Smooth muscle cell (in vitro differentiated cells): Measurements from ENCODE around the gene ANO4. TPM values are rescaled to one million over a fixed set of nuclear protein-coding genes. Genes with fewer than 3 reads are reported as not detected.

ENCODE experiments used
- DNase-seq: peaks from one replicate; lab custom pipeline; 2025; ENCODE audit not compliant: unreplicated experiment; lab: John Stamatoyannopoulos, UW
- H2AFZ ChIP-seq: fragments of 200-600 bp; sonication (generic); 2 replicates; pipeline ENCODE4 v1.6.0; 2016; ENCODE audit warnings: antibody characterized with exemption, low read depth, mild to moderate bottlenecking
- H3F3A ChIP-seq: fragments of 200-600 bp; sonication (generic); 2 replicates; pipeline ENCODE4 v1.6.0; 2017; ENCODE audit warnings: antibody characterized with exemption, low read depth
- H3K27ac ChIP-seq: fragments of 200-600 bp; sonication (generic); 2 replicates; pipeline ENCODE4 v1.5.1; 2016; ENCODE audit warnings: low read depth, mild to moderate bottlenecking
- H3K27me3 ChIP-seq: fragments of 200-600 bp; sonication (generic); 2 replicates; pipeline ENCODE4 v1.6.1; 2016; ENCODE audit warnings: low read depth, mild to moderate bottlenecking
- H3K36me3 ChIP-seq: fragments of 200-600 bp; sonication (generic); 2 replicates; pipeline ENCODE4 v1.5.1; 2016; ENCODE audit warnings: low read depth
- H3K4me1 ChIP-seq: fragments of 200-600 bp; sonication (generic); 2 replicates; pipeline ENCODE4 v1.5.1; 2016; ENCODE audit warnings: low read depth
- H3K4me2 ChIP-seq: fragments of 200-600 bp; sonication (generic); 2 replicates; pipeline ENCODE4 v1.6.0; 2016; ENCODE audit warnings: mild to moderate bottlenecking
- H3K4me3 ChIP-seq: fragments of 200-600 bp; sonication (generic); 2 replicates; pipeline ENCODE4 v1.5.1; 2016; ENCODE audit warnings: mild to moderate bottlenecking
- H3K79me2 ChIP-seq: fragments of 200-600 bp; sonication (generic); 2 replicates; pipeline ENCODE4 v1.6.0; 2016; ENCODE audit warnings: low read depth, mild to moderate bottlenecking
- H3K9ac ChIP-seq: fragments of 200-600 bp; sonication (generic); 2 replicates; pipeline ENCODE4 v1.6.0; 2016; ENCODE audit warnings: low read depth
- H3K9me3 ChIP-seq: fragments of 200-600 bp; sonication (generic); replicated peaks from 2 replicates; pipeline ENCODE4 v1.5.1; 2016; ENCODE audit warnings: low read depth
- H4K20me1 ChIP-seq: fragments of 200-600 bp; sonication (generic); 2 replicates; pipeline ENCODE4 v1.6.0; 2016; ENCODE audit warnings: low read depth
- WGBS: methylation state at CpG from one replicate; pipeline ENCODE4 v1.1.7; 2016; ENCODE audit warnings: low lambda C conversion rate; 5-methylcytosine and 5-hydroxymethylcytosine counted together
- polyA plus RNA-seq: library from polyadenylated mRNA; unstranded; fragments of >200 nt; fragmentation: Nextera tagmentation; extraction: Ambion mirVana; gene quantifications from 2 replicates; pipeline ENCODE4 v1.2.1, GENCODE V29; 2016
- total RNA-seq: library from RNA; depleted of rRNA; stranded (reverse); fragments of >200 nt; gene quantifications from 2 replicates; pipeline ENCODE4 v1.2.3, GENCODE V29; 2014
- TF ChIP-seq, protein P1 (sequence below): fragments of 200-600 bp; sonication (generic); IDR thresholded peaks from 2 replicates; pipeline ENCODE4 v1.5.1; 2017; ENCODE audit warnings: borderline replicate concordance, mild to moderate bottlenecking, antibody characterized with exemption; ENCODE audit not compliant: insufficient read depth, poor library complexity, severe bottlenecking

ANO4 gene
- total and polyA plus RNA-seq, 2 experiments from 2014 or later: 27.3 to 51.7 TPM

DNA sequence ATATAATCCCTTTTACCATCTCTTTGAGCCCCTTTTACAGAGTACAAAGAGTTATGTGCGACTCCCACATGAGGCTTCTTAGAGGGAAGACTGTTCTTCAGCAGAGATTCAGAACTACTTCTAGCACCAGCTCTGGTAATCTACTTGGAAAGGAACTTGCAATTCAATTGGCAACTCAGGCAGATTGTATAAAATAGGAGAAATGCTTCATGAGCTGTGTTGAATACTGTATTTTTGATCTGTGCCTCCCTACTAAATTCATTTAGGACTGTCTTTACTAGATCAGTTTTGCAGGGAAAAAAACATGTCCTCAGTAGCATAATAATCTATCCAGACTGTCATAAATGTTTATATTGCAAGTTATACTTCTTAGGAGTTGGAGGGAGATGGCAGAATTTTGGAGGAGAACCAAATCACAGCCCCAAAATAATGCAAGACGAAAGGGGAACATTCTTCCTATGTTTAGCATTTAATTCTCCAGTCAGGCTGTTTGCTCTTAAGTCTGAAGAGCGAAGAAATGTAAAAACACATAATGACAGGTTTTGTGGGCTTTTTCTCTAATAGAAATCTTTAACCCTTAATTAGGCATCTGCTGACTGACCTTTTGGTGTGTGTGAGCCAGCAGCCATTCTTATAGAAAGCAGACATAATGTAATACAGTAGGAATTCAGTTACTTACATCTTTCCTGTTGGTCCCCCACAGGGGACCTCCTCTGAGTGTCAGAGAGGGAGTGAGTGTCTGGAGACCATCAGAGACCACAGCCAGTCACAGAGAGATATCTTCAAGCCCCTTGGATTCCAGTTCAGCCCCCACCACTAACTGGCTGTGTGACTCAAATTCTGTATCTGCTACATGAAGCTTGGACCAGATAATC, 3.9 kb downstream of the ANO4 start:
- TF ChIP-seq, protein P1, sequence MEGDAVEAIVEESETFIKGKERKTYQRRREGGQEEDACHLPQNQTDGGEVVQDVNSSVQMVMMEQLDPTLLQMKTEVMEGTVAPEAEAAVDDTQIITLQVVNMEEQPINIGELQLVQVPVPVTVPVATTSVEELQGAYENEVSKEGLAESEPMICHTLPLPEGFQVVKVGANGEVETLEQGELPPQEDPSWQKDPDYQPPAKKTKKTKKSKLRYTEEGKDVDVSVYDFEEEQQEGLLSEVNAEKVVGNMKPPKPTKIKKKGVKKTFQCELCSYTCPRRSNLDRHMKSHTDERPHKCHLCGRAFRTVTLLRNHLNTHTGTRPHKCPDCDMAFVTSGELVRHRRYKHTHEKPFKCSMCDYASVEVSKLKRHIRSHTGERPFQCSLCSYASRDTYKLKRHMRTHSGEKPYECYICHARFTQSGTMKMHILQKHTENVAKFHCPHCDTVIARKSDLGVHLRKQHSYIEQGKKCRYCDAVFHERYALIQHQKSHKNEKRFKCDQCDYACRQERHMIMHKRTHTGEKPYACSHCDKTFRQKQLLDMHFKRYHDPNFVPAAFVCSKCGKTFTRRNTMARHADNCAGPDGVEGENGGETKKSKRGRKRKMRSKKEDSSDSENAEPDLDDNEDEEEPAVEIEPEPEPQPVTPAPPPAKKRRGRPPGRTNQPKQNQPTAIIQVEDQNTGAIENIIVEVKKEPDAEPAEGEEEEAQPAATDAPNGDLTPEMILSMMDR: no peak
- H3K36me3 ChIP-seq: no peaks in the 10 kb centered on the region
- H3K9ac ChIP-seq: peak overlapping the region; percentile 82
- no peak overlapping the region for H3K4me3 ChIP-seq
- H3F3A ChIP-seq: peaks cover 36% of the 10 kb centered on the region
- no peak overlapping the region for H2AFZ ChIP-seq
- H4K20me1 ChIP-seq: no peaks in the 10 kb centered on the region
- no peaks in the 10 kb centered on the region for H3K9me3 ChIP-seq
- peaks cover 34% of the 10 kb centered on the region for H3K4me1 ChIP-seq
- H3K27ac ChIP-seq: peak overlapping the region; percentile 94
- peaks cover 21% of the 10 kb centered on the region for H3K79me2 ChIP-seq
- peak overlapping the region; percentile 88 for H3K4me2 ChIP-seq
- WGBS: 10% methylated on average over 3 of the region's 3 CpGs
- no peaks in the 10 kb centered on the region for H3K27me3 ChIP-seq
- DNase-seq: no peak

DNA sequence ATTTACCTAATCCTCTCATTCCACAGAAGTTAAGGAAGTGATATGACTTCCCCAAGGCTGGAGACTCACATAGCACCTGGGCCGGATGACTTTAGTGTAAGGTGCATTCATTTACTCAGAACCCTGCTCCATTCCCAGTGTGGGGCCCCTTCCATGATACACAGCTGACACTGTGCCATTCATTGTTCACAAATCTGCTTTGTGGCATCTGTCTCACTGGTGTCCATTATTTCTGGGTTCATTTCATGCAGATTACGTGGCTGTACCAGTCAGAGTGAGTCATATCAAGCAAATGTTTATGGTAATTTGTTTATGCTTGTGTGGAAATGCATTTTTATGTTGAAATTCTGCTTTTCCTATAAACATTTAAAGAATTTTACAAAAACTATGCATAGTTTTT, 5.2 kb downstream of the ANO4 start:
- peaks cover 26% of the 10 kb centered on the region for H3K4me1 ChIP-seq
- TF ChIP-seq, protein P1: no peak
- H3K4me3 ChIP-seq: no peak overlapping the region
- peak overlapping the region; percentile 82 for H3K9ac ChIP-seq
- peak overlapping the region; percentile 88 for H3K4me2 ChIP-seq
- WGBS: 28% methylated on average over 2 of the region's 2 CpGs
- no peaks in the 10 kb centered on the region for H4K20me1 ChIP-seq
- H3K79me2 ChIP-seq: peaks cover 31% of the 10 kb centered on the region
- no peaks in the 10 kb centered on the region for H3K27me3 ChIP-seq
- H3K9me3 ChIP-seq: no peaks in the 10 kb centered on the region
- H3K27ac ChIP-seq: peak overlapping the region; percentile 94
- no peak overlapping the region for H2AFZ ChIP-seq
- no peaks in the 10 kb centered on the region for H3K36me3 ChIP-seq
- H3F3A ChIP-seq: peaks cover 29% of the 10 kb centered on the region
- no peak for DNase-seq

DNA sequence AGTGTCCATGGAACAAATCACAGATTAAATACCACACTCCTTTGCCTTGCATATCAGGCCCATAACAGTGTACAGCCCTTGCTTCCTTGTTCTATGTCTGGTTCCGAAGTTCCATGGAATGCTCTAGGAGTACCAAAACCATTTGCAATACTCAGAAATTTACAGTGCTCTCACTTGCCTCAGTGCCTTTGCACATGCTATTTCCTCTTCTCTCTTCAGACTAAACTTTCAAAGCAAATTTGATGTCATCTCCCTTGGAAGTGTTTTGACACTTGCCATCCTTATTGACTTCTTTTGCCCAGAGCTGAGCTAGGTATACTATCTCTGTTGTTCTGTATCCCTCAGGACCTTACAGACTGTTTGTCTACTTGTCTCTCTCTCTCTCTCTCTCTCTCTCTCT, 6.1 kb downstream of the ANO4 start:
- H3K9me3 ChIP-seq: no peaks in the 10 kb centered on the region
- H2AFZ ChIP-seq: no peak overlapping the region
- no peaks in the 10 kb centered on the region for H3K36me3 ChIP-seq
- H3K9ac ChIP-seq: peak overlapping the region; percentile 71
- H3K4me1 ChIP-seq: peaks cover 26% of the 10 kb centered on the region
- WGBS: 90% methylated on average over 1 of the region's 1 CpG
- peak overlapping the region; percentile 66 for H3K4me2 ChIP-seq
- peak overlapping the region; percentile 94 for H3K27ac ChIP-seq
- H3K79me2 ChIP-seq: peaks cover 37% of the 10 kb centered on the region
- no peaks in the 10 kb centered on the region for H4K20me1 ChIP-seq
- H3F3A ChIP-seq: peaks cover 29% of the 10 kb centered on the region
- H3K27me3 ChIP-seq: no peaks in the 10 kb centered on the region
- TF ChIP-seq, protein P1: no peak
- H3K4me3 ChIP-seq: no peak overlapping the region
- no peak for DNase-seq

DNA sequence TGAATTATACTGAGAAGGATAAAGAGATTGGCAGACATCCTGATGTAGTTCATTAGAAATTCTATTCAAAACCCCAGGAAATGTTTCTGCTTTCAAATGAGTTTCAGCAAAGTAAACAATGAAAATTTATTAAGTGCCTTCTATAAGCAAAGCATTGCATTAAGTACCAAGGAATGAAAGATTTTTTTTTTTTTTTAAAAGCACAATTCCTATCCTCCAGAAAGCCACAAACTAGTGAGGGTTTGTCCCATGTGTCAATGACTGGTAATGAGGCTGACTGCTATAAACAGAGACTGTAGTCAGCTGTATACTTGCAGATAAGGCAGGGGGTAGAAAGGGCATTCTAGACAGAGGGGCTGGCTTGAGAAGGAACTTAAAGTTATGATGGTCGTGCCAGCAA, 6.7 kb downstream of the ANO4 start:
- Histone ChIP-seq H3K27ac (peak overlapping the region; percentile 94), H3K4me3 (no peak overlapping the region), H2AFZ (no peak overlapping the region), H4K20me1 (no peaks in the 10 kb centered on the region), H3K9me3 (no peaks in the 10 kb centered on the region), H3F3A (peaks cover 29% of the 10 kb centered on the region), H3K27me3 (no peaks in the 10 kb centered on the region), H3K36me3 (no peaks in the 10 kb centered on the region), H3K4me1 (peaks cover 24% of the 10 kb centered on the region), H3K4me2 (peak overlapping the region; percentile 66), H3K79me2 (peaks cover 36% of the 10 kb centered on the region), H3K9ac (peak overlapping the region; percentile 71)
- DNase-seq: no peak
- TF ChIP-seq, protein P1: no peak
- 18% methylated on average over 1 of the region's 1 CpG for WGBS
